ENCODE results near the gene AGPAT2. TPM values are rescaled to one million over a fixed set of nuclear protein-coding genes. Genes with fewer than 3 reads are reported as not detected.

The AGPAT2 gene
- total RNA-seq, 1 experiment from 2014 or later, result 40.2 TPM

- TF ChIP-seq NFE2L1 (CRISPR knock-in tag; IDR thresholded peaks at IDR 0.05) (no peak), NR1H2 (CRISPR knock-in tag; IDR thresholded peaks at IDR 0.05) (no peak), JAZF1 (CRISPR knock-in tag; IDR thresholded peaks at IDR 0.05) (no peak), ZNF317 (CRISPR knock-in tag; IDR thresholded peaks at IDR 0.05; ENCODE audit: borderline replicate concordance, low read depth) (no peak), MXD4 (CRISPR knock-in tag; IDR thresholded peaks at IDR 0.05; ENCODE audit: borderline replicate concordance) (no peak), MYBL2 (CRISPR knock-in tag; IDR thresholded peaks at IDR 0.05) (no peak), EMX1 (CRISPR knock-in tag; IDR thresholded peaks at IDR 0.05) (no peak), ATF1 (CRISPR knock-in tag; IDR thresholded peaks at IDR 0.05) (no peak), KAT7 (CRISPR knock-in tag; IDR thresholded peaks at IDR 0.05; ENCODE audit: borderline replicate concordance) (no peak)
These were observed 7.1 kb upstream of the AGPAT2 start (continued) for GRCh38 chr9:136694163-136694871.

GRCh38 chr9:136693490-136694162 is 6.4 kb upstream of the AGPAT2 start:
- POLR2A ChIA-PET, result interaction anchor here (0.6 kb wide), 1 partner anchor 18 kb away, joined by 3 read pairs; no protein-coding TSS in a partner anchor
- peaks cover 10% of the 10 kb centered on the region for H3K4me1 Mint-ChIP-seq
- no peak overlapping the region for H3K27ac Mint-ChIP-seq
- CTCF ChIA-PET, result interaction anchor here (0.8 to 4.9 kb wide), 14 partner anchors 11 to 354 kb away, joined by 3 to 44 read pairs (median 4); no protein-coding TSS in a partner anchor
- H3K4me3 Mint-ChIP-seq, result no peak overlapping the region
- DNase-seq (ENCODE audit: low spot score), result no peak
- H3K27me3 Mint-ChIP-seq (ENCODE audit: low read depth), result no peaks in the 10 kb centered on the region
- H3K36me3 Mint-ChIP-seq, result no peaks in the 10 kb centered on the region
- no peaks in the 10 kb centered on the region for H3K9me3 Mint-ChIP-seq
- ATAC-seq, result peak; percentile 7; the same call in 1 of the 2 replicates
- TF ChIP-seq GABPB1 (CRISPR knock-in tag; IDR thresholded peaks at IDR 0.05) (0 out of 2 replicates have a peak, but pooled peaks have one; percentile 27), ZNF425 (CRISPR knock-in tag; conservative IDR thresholded peaks at IDR 0.05) (no peak), ZNF532 (CRISPR knock-in tag; IDR thresholded peaks at IDR 0.05; ENCODE audit: borderline replicate concordance) (no peak)

GRCh38 chr9:136693135-136693489 is 5.9 kb upstream of the AGPAT2 start:
- POLR2A ChIA-PET, result no interaction called here
- no peaks in the 10 kb centered on the region for H3K9me3 Mint-ChIP-seq
- H3K27ac Mint-ChIP-seq, result no peak overlapping the region
- TF ChIP-seq NFE2L1 (CRISPR knock-in tag; IDR thresholded peaks at IDR 0.05) (no peak), CREB1 (CRISPR knock-in tag; IDR thresholded peaks at IDR 0.05) (no peak), GABPB1 (CRISPR knock-in tag; IDR thresholded peaks at IDR 0.05) (no peak), GRHL2 (CRISPR knock-in tag; IDR thresholded peaks at IDR 0.05; ENCODE audit: insufficient replicate concordance, severe bottlenecking) (no peak), ATF2 (CRISPR knock-in tag; IDR thresholded peaks at IDR 0.05; ENCODE audit: borderline replicate concordance, low read depth) (no peak), SMAD3 (CRISPR knock-in tag; IDR thresholded peaks at IDR 0.05; ENCODE audit: borderline replicate concordance) (no peak), EMX1 (CRISPR knock-in tag; IDR thresholded peaks at IDR 0.05) (no peak), NR1H2 (CRISPR knock-in tag; IDR thresholded peaks at IDR 0.05) (no peak), E2F1 (CRISPR knock-in tag; IDR thresholded peaks at IDR 0.05) (no peak), USF2 (CRISPR knock-in tag; IDR thresholded peaks at IDR 0.05) (no peak), JUN (CRISPR knock-in tag; IDR thresholded peaks at IDR 0.05) (no peak), NFATC4 (CRISPR knock-in tag; IDR thresholded peaks at IDR 0.05) (no peak)

More at GRCh38 chr9:136693135-136693489, 5.9 kb upstream of the AGPAT2 start:
- H3K4me3 Mint-ChIP-seq, result no peak overlapping the region
- H3K27me3 Mint-ChIP-seq (ENCODE audit: low read depth), result no peaks in the 10 kb centered on the region; the same call in 1 of the 2 replicates
- CTCF ChIA-PET, result interaction anchor here (0.9 to 4.9 kb wide), 9 partner anchors 10 to 208 kb away, joined by 3 to 44 read pairs (median 5); no protein-coding TSS in a partner anchor
- H3K36me3 Mint-ChIP-seq, result no peaks in the 10 kb centered on the region
- H3K4me1 Mint-ChIP-seq, result peaks cover 14% of the 10 kb centered on the region
- DNase-seq (ENCODE audit: low spot score) (no peak), ATAC-seq (no peak)

Measured in WTC11 (cell line).